GM18502 (cell line): Measurements from ENCODE around the gene VIPR2.

Experiments
- ATAC-seq: cut with Tn5 transposase; IDR thresholded peaks from one replicate; pipeline ENCODE4 v1.9.1; 2021; ENCODE audit warnings: mild to moderate bottlenecking; ENCODE audit not compliant: unreplicated experiment, poor library complexity

Gene VIPR2

DNA sequence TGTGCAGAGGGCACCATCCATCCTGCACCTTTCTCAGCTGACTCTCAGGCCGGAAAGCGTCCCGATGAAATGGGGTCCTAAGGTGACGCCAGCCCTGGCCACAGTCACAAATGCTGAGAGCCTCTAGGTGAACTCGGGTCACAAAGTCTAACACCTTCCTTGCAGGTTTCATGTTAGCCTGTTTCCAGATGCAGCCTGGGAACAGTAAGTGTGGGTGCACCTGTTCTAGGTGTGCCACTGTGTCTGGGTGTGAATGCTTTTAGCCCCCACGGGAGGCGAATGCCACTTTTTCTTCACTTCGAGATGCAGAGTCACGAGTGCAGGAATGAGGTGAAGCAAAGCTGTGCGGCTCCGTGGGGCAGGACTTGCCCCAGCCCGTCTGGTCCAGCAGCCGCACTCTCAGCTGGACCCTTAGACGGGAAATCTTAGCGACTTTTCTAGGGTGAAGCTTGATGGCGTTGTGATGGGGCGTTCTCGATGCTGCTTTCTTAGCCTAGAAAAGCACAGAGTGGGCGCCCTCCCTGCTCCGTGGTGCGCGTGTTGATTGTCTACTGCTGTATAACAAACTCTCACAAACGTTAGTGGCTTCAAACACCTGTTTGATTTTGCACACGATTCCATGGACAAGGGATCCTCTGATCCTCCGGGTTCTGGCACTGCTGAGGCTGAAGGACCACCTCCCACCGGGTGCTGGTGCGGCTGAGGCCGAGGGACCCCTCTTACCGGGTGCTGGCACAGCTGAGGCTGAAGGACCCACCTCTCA is 13.6 kb upstream of the VIPR2 start:
- no peak for ATAC-seq

DNA sequence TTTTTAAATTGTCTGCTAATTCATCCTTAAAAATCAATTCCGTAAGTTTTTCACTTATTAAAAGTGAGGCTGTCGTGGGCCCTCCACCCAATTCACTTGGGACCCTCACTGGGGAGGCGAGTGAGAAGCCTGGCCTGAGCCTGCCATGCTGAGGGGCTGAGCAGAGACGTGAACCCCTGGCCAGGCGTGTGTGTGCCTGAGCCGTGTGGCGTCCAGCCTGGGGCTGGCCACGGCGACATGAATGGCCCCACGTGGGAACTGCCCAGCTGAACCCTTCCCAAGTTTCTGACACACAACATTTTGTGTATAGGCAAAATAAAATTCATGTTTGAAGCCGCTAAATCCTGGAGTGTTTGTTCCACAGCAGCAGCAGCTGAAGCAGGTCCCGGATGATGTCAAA is 13.0 kb upstream of the VIPR2 start:
- no peak for ATAC-seq

DNA sequence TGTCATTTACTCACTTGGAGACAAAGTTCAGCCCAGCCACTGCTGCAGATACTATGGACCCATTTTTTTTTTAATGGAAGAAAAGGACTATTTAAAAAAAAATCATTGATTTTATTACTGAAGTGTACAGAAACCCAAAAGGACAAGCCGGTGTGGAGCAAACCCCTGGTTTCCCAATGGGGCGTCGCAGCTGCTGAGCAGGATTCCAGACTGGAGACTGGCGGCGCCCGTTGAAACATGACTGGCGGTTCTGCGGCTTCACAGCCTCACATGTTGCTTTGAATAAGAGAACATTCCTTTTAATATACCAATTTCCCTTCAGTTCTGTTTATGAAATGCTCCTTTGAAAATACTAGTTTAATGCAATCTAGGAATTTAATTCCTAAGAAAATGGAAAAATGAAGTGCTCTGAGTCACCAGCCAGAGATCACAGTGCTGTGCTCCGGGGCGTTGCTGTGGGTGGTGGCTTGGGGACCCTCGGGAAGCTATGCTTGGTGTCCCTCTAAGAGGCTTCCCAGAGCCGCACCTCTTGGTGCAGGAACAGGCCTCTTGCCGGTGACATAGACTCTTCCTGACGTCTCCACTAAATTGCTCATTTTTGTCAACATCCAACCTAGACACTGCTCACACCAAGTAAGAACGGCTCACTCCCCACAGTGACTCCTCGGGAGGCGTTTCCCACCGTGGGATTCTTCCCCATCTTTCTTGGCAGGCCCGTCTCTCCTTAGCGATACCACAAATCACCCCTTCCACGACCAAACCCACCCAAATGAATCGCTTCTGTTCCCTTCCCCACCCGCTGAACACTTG is 12.0 kb upstream of the VIPR2 start:
- ATAC-seq, result no peak

DNA sequence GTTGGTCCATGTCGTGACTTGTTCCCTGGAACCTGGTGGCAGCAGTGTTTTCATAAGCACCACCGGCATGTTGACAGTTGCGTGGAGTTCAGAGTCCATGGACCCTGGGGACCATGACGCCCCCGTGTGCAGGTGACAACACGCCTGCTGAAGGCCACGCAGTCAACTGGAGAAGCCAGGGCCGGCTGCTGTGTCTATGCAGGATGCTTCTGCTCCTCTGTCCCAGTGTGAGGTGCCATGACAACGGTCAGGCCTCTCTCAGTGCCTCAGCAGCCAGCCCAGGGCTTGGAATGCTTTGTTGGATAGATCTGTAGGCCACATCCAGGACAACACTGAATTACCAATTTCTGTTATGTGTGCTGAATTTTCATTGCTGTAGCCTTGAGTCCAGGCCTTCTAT is 10.7 kb upstream of the VIPR2 start:
- ATAC-seq, result no peak

DNA sequence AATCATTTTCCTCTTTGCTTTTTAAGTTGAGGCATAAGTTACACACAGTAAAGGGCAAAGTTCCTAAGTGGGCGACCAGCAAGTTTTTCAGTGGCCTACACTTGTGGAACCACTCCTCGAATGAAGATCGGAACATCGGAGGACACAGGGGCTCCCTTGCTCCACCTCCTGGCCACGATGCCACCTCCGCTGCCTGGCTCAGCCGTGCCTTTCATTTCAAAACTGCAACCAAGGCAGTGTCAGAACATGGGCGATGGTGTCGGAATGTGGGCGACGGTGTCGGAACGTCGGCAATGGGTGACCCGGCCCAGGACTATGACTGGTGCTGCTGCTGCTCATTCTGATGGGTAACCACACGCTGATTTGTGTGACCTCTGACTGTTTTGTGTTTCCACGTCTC is 9.6 kb upstream of the VIPR2 start:
- ATAC-seq, result no peak

DNA sequence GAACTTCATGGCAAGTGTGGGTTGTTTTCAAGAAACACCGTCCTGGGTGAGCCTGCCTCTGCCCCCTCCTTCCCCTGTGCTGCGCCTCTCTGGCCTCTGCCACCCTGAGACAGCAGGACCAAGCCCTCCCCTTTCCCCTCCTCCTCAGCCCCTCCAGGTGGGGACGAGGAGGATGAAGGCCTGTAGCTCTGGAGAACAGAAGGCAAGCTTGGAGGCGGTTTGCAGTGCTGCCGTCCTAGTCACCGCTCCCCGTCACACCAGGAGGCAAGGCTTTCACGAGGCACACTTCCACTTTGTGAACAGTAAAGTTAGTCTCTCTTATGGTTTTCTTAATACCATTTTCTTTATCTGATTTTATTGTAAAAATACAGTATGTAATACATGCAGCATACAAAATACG is 8.8 kb upstream of the VIPR2 start:
- ATAC-seq, result no peak

DNA sequence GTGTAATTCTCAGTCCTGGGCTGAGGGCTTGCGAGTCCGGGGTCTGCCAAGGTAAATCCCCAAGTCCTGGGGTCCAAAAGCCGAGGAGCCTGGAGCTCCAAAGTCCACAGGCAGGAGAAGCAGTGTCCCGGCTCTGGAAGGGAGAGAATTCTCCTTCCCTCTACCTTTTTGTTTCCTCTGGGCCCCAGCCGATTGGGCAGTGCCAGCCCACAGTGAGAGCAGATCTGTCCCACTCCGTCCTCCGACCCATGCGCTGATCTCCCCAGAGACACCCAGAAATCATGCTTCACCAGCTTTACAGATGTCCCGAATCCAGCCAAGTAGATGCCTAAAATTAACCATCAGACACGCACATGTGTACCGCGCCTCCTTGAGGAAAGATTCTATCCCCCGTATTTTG is 8.1 kb upstream of the VIPR2 start:
- ATAC-seq, result no peak

DNA sequence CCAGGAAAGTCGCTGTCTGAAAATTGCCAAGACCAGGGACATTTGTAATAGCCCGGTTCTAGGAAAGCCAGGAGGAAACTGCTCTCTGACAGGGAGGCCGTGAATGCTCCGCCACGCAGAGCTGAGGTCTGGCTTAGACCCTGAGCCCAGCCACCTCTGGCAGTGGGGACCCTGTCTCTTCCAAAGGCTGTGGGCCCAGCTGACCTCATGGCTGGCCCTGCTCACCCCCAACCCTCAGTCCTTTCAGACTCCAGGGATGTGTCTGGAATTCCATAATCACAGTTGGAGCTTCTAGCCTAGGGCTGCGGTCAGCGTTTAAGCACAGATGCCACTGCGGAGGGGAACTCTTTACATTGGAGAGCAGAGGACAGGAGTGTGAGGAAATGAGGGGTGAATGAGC is 6.6 kb upstream of the VIPR2 start:
- no peak for ATAC-seq

DNA sequence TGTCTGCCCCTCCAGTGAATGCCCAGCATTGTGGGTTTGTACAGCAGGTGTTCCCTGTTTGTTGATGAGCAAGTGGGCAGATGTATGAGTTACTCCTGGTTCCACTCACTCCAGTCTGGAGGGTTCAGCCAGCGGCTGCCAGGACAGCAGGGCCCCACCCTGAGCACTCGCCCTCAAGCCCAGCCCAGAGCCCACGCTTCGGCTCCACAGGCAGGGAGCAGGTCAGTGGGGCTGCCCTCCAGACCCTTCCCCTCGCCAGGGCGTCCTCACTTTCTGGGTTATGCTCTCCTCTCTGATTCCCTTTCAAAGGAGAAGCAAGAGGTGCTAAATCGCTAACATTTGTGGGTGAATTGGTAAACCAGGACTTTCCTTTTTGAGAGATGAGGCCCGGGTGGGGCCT is 4.8 kb upstream of the VIPR2 start:
- ATAC-seq, result no peak

DNA sequence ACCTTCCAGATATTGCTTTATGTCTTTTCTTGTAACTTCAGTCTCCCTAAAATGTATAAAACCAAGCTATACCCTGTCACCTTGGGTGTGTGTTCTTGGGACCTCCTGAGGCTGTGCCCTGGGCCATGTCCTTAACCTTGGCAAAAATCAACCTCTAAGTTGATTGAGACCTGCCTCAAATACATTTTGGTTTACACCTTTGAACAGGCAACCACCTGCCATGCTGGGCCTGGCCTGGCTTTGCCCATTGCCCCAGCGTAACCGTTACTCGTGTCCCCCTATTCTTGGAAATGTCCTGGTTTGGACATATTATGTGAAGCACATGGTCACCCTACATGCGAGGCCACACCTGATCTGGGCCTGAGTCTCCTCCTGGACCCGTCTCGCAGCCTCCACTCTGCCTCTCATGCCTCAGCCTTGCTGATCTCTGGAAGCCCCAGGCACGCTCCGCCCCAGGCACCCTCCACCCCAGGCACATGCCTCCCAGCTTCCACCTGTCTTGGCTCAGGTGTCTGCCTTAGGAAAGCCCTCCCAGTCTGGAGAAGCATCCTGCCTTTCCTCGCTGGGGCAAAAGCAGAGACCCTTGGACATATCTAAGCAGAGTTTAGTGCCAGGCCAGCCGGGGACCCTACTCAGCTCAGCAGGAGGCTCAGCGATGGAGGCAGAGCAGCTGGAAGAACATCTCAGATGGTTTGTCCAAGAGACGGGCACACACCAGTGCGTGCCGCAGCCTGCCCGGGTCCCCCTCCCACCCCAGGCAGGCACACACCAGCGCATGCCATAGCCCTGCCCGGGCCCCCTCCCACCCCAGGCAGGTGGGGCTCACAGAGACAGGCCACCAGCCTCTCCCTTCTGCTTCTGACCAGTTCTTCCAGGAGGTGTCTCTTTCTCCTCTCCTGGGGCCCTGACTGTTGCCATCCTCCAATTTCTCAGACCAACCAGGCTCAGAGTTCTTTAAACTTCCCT is 4.0 kb upstream of the VIPR2 start:
- ATAC-seq, result no peak

DNA sequence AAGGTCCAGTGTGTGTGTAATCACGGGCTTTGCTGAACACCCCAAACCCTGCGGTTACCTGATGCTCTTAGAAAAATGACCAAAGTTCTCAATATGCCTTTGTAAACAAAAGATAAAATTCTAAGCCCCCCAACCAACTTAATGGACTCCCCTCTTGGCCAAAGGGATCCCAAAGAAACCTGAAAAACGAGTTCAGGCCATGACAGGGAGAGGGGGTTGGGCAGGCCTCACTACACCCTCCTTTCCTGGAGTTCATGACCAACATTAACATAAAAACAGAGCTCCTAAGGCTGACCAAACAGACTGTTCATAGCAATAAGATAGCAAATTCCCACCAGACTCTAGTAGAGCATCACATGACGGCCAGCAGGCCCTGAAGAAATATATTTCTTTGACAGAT is 3.0 kb upstream of the VIPR2 start:
- no peak for ATAC-seq

DNA sequence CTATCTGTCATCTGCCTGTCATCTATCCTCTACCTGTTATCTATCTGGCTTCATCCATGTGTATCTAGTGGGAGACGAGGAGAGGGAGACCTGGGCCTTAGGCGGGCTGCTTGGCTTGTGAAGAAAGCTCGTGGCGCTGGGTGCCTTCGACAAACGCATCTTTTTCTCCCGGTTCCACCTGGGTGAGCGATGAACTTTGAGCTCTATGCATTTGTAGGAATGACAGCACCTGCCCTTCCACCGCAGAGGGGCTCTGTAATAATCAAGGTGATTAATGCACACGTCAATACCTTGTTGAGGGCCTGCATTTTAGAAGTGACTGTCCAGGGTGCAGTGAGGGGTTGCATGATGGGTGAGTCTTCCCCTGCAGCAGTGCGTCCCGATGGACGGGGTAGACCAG is 2.6 kb upstream of the VIPR2 start:
- ATAC-seq, result no peak

DNA sequence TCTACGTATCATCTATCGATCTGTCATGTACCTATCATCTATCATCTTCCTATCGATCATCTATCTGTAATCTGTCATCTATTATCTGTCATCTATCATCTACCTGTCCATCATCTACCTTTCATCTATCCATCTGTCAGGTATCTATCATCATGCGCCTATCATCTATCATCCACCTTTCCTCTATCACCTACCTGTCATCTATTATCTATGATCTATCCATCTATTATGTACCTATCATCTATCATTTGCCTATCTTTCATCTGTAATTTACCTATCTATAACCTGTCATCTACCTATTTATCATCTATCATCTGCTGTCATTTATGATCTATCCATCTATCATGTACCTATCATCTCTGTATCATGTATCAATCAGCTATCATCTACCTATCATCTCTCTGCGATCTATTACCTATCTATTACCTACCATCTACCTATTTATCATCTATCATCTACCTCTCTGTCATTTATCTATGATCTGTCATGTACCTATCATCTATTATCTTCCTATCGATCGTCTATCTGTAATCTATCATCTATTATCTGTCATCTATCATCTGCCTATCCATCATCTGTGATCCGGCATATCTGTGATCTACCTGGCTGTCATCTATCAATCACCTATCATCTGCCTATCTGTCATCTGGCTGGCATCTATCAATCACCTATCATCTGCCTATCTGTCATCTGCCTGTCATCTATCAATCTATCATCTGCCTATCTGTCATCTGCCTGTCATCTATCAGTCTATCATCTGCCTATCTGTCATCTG is 1.6 kb upstream of the VIPR2 start:
- ATAC-seq, result no peak

DNA sequence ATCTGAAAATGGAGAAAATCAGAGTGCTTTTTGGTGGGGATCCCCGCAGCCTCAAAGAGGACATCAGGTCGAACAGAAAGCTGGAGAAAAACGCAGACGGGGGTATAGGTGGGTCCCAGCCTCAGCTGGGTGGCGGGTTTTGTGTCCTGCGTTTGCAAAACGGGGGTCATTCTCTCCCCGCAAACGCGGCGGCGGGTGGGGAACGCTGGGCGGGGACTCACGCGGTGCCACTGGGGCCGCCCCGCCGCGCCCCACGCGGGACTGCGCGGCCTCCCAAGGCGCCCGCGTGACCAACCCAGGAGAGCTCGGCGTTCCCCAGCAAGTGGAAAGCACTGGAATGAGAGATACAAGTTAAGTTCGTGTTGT is 806 bp upstream of the VIPR2 start:
- ATAC-seq, result no peak

DNA sequence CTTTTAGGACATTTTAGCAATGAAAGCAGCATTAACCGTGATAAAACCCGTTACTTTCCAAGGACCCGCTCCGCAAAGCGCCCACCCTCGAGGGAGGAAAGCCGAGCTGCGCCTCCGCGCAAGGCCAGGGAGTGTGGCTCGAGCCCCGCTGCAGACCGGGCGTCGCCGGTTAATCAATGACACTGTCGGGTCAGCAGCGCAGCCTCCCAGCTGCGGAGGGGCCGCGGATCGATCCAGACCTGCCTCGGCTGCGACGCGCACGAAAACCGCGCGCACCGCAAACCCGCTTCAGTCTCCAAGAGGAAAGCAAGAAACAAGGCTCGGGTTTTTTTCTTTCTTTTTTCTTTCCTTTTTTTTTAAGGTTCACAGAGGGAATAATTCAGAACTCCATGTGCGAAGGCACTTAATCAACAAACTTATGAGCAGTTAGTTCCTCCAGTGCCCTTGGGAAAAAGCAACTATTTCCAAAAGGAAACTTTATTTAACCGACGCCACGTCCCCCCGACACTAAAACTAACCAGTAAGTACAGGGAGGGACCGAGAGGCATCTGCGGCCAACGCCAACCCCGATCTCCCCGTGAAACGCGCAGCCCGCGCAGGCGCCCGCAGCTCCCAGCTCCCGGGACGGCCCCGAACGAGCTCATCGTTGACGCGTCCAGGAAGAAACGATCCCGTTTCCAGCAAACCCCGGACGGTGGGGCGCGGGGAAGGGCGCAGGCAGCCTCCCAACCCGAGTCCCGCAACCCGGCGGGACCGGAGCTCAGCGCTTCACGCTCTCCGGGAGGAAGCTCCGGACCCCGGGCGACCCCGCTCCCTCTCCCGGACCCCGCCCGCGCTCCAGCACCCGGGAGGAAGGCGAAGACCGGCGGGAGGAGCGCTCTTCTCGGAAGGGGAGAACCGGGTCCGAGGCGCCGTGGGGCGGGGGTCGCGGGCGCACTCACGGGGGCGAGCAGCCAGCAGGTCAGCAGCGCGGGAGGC is 598 bp downstream of the VIPR2 start:
- ATAC-seq, result no peak

DNA sequence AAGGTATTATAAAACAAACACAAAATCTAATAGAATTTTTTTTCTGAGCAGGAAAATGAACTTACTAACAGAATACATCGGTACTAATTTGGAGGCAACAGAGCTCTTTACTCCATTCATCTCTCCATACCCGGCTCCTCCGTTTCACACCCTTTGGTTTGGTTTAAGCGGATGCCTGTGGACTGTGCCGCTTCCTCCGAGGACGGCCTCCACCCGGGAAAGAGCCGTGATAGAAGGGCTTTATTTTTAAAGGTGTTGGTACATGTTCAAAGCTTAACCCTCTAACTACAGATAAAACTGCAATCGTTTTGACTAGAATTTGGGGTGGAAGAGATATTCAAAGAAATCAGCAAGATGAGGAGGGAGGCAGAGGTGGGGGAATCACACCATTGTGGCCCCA is 1.9 kb downstream of the VIPR2 start:
- ATAC-seq, result no peak

DNA sequence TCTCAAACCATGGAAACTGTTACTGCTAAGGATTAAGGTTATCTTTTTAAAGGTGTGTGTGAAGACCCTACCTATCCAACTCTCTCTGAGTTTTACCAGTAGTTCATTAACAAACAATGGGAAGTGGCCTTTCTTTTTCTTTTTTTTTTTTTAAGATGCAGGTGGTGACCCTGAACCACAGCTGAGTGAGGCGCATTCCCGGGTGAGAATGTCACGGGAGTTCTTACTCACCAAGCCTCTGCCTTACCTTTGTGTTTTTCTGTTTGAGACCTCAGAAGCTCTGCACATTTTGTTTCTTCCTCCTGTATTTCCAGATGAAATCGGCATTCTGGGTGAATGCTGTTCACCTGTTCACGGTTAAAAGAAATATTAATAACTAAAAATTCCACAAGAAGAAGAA is 2.5 kb downstream of the VIPR2 start:
- no peak for ATAC-seq

DNA sequence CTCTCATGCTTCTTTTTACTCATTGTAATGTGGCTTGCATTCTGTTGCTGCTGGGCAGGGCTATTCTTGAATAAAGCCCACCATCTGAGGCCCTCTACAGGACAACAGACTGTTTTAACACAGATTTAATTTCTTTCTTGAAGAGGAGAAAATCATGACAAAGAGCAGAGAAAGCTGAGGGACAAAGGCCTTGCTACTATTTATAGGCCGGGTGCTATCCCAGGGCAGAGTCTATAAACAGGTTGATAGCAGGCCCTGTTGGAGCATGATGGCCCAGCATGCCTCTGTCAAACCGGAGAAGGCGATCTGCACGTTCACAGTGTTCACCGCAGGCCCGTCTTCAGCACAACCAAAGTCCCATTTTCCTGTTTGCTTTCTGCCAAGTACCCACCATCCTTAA is 3.0 kb downstream of the VIPR2 start:
- ATAC-seq, result no peak

DNA sequence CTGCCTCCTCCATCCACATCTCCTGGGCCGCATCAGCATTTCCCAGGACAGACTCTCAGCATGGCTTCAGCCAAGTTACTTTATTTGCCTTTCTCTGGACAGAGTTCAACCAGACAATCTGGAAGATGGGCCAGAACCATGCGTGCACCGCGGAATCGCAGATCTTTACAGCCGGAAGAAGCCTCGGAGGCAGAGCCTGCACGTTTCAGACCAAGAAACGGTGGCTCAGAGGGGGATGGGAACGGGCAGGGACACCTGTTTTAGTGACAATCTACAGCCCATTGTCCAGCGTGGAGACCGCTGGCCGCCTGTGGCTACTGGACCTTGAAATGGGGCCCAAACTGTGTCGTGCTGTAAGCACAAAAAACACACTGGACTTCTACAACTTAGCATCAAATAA is 3.5 kb downstream of the VIPR2 start:
- no peak for ATAC-seq
